Fibroblast of skin of scalp (primary cell): ENCODE data around the gene NR1D1. TPM values are rescaled to one million over a fixed set of nuclear protein-coding genes. Genes with fewer than 3 reads are reported as not detected.
A peak's percentile ranks its signal among the peaks of the same experiment; 100 is the strongest.
"Not testable (repeated sequence)": the region's sequence is repeated elsewhere in the genome, so short reads cannot be mapped to it uniquely, and the experiment has no call there.

Source experiments
- DNase-seq: peaks from one replicate; pipeline ENCODE4 v3.0.0-alpha.2; 2013
- polyA plus RNA-seq, 2 experiments: library from polyadenylated mRNA; unstranded; fragments of 120-200 nt; gene quantifications; one replicate each; pipeline ENCODE4 v1.2.1, GENCODE V29; 2013; ENCODE audit not compliant: insufficient read length in 2 of 2

The NR1D1 gene
- polyA plus RNA-seq (2013, experiment 1 of 2; ENCODE audit: insufficient read length), result 4.6 TPM
- 4.7 TPM for polyA plus RNA-seq (2013, experiment 2 of 2; ENCODE audit: insufficient read length)

- DNase-seq, result no peak
Measured at GRCh38 chr17:40100419-40100668, at the start of gene NR1D1. Gene NR1D1 (minus strand): TSS chr17:40100589. CDS start chr17:40100094, 495 bp downstream.

GRCh38 chr17:40148527-40148926 is 48.1 kb upstream of the NR1D1 start:
- DNase-seq, result no peak

DNA sequence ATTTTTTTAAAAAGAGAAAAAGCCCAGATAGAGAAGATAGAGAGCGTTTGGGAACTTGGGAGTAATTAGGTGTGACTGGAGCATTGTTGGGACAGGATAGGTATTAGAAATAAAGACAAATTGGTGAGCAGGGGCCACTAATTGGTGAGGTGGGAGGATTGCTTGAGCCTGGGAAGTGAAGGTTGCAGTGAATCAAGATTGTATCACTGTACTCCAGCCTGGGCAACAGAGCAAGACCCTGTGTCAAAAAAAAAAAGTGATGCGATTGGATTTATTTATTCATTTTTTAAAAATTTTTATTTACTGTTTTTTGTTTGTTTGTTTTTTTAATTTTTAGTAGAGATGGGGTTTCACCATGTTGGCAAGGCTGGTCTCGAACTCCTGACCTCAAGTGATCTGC is 45.1 kb upstream of the NR1D1 start:
- no peak for DNase-seq

DNA sequence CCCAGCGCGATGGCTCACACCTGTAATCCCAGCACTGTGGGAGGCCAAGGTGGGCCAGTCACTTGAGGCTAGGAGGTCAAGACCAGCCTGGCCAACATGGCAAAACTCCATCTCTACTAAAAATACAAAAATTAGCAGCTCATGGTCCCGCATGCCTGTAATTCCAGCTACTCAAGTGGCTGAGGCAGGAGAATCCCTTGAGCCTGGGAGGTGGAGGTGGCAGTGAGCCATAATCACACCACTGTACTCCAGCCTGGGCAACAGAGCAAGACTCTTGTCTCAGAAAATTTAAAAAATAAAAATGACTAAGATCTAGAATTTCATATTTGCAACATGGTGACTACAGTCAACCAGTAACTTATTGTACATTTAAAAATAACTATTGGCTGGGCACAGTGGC is 42.8 kb upstream of the NR1D1 start:
- DNase-seq, result not testable (repeated sequence)

GRCh38 chr17:40139566-40140058 is 39.2 kb upstream of the NR1D1 start:
- no peak for DNase-seq

- no peak for DNase-seq
Measured at GRCh38 chr17:40135817-40136216, 35.4 kb upstream of the NR1D1 start.

GRCh38 chr17:40134184-40134583 is 33.8 kb upstream of the NR1D1 start:
- no peak for DNase-seq

DNA sequence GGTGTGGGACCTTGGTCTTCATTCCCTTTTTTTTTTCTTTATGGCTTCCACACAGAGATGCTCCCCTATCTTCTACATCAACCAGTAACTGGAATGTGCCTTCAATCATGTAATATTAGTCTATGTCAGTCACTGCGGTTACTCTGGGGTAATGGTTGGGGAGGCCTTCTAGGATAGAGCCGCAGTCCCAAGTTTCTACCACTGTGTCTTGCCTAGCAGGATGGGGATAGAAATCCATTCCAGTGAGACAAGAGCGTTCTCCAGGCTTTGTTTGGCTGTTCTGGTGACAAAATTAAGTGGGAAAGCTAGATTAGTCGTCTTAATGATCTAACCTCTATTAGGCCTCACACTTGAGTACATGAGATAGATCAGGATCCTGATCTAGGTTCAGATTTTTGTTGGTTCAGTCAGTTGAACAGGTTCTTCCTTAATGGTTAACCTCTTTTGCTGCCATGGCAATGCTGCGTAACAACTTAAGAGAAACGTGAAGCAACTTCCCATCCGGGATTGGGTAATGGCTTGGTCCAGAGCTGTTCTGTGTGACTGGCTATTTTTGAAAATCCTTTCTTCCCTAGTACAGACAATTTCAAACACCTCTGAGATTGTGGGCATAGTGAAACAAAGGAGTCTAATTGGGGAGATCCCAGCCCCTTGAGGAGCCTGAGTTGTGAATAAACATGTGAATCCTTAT is 30.1 kb upstream of the NR1D1 start:
- DNase-seq, result no peak

- no peak for DNase-seq
Measured at GRCh38 chr17:40129498-40129897, 29.1 kb upstream of the NR1D1 start.

- DNase-seq, result no peak
Measured at GRCh38 chr17:40124279-40125141, 24.1 kb upstream of the NR1D1 start.

GRCh38 chr17:40123811-40124114 is 23.4 kb upstream of the NR1D1 start:
- no peak for DNase-seq

DNA sequence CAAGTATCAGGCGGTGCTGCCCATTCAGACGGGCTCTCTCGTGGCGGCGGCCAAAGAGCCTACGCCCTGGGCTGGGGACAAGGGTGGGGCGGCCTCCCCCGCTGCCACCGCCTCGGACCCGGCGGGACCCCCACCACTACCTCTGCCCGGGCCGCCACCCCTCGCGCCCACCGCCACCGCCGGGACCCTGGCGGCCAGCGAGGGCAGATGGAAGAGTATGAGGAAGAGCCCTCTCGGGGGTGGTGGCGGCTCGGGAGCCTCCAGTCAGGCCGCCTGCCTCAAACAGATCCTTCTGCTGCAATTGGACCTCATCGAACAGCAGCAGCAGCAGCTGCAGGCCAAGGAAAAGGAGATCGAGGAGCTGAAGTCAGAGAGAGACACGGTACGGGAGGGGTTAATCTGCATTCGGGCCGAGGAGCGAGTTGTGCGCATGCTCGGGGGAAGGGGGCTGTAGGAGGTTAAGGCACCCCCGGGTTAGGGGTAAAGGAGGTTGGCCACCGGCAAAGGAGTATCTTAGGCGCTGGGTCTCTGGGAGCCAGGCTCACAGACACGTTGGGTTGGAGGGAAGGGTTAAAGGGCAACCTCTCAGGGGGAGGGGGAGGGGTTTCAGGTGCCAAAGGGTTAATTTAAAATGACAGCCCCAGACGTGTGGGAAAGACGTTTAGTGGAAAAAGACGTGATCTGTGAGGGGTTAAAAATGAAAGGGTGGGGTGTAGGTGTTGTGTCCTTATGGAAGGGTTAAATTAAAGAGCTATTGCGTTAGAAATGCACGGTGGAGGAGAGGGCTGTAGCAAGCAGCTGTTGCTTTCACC is 22.8 kb upstream of the NR1D1 start:
- peak; percentile 51 for DNase-seq

- peak; percentile 44 for DNase-seq
Measured at GRCh38 chr17:40122136-40122998, 22.0 kb upstream of the NR1D1 start.

- peak; percentile 88 for DNase-seq
Measured at GRCh38 chr17:40121181-40122135, 21.1 kb upstream of the NR1D1 start, which contains the start of gene MSL1. Gene MSL1 (plus strand): TSS chr17:40121971. CDS start chr17:40122613, 642 bp downstream.

DNA sequence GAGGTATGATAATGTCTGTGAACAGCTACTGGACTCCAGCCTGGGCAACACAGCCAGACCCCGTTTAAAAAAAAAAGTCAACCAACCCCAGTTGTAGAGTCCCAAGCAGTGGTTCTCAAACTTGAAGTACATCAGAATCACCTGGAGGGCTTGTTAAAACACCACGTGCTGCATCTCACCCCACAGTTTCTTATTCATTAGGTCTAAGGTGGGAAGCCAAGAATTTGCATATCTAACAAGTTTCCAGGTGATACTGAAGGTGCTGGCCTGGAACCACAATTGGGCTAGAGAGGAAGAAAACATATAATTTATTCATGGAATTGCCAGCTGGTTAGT is 14.7 kb upstream of the NR1D1 start:
- DNase-seq, result no peak

- peak; percentile 80 for DNase-seq
Measured at GRCh38 chr17:40113907-40114245, 13.5 kb upstream of the NR1D1 start.

GRCh38 chr17:40113110-40113906 is 12.9 kb upstream of the NR1D1 start:
- peak; percentile 97 for DNase-seq

- peak; percentile 35 for DNase-seq
Measured at GRCh38 chr17:40112718-40113109, 12.3 kb upstream of the NR1D1 start.

- no peak for DNase-seq
Measured at GRCh38 chr17:40112191-40112711, 11.9 kb upstream of the NR1D1 start.
